ENCODE measurements around the gene MRPL55.

DNA sequence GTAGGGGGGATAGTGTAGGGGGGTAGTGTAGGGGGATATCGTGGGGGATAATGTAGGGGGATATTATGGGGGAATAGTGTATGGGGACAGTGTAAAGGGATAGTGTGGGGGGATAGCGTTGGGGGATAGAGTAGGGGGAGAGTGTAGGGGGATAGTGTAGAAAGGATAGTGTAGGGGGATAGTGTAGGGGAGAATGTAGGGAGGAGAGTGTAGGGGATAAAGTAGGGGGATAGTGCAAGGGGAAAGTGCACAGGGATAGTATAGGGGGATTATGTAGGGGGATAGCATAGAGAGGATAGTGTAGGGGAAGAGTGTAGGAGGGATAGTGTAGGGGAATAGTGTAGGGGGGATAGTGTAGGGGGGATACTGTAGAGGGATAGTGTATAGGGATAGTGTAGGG is 38.9 kb downstream of the MRPL55 start:
- TF ChIP-seq CTCF (IDR thresholded peaks at IDR 0.05; ENCODE audit: low read length), result no peak
- no peak for TF ChIP-seq EZH2 (IDR thresholded peaks at IDR 0.05; ENCODE audit: borderline replicate concordance, low read length)

All from OCI-LY1 (cell line).